NCI-H526 treated with DMSO at 0.1 percent for 48 hours (cell line): ENCODE results near the gene SLC39A9.
"Not testable (repeated sequence)": the region's sequence is repeated elsewhere in the genome, so short reads cannot be mapped to it uniquely, and the experiment has no call there.

Experiments
- DNase-seq: peaks from one replicate; lab custom pipeline; 2025; lab: John Stamatoyannopoulos, UW

The SLC39A9 gene

GRCh38 chr14:69370061-69370460, 28.4 kb upstream of the SLC39A9 start:
- no peak for DNase-seq

GRCh38 chr14:69372146-69372545, 26.3 kb upstream of the SLC39A9 start:
- DNase-seq, result no peak

DNA sequence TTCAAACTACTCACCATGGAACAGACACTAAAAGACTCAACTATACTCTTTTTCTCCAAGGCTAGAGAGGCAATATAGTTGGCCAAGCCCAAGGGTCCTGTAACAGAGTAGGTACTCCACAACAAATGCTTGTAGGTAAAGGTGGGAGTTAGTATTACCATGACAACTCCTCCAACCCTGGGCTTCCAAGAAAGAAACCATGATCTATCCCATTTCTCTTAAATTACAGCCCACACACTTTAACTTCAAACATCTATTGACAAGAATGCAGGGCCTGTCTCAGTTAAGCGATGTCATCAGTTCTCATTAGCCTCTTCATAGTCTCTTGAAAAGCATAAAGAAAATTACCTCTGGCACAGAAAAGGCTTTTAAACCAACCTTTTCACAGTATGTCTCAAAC, 25.4 kb upstream of the SLC39A9 start:
- DNase-seq, result no peak

- DNase-seq, result no peak
These were observed 24.3 kb upstream of the SLC39A9 start for GRCh38 chr14:69374235-69374634.

GRCh38 chr14:69375182-69375581, 23.3 kb upstream of the SLC39A9 start:
- DNase-seq, result no peak

- no peak for DNase-seq
These were observed 22.8 kb upstream of the SLC39A9 start for GRCh38 chr14:69375722-69376121.

GRCh38 chr14:69376439-69376838, 22.1 kb upstream of the SLC39A9 start:
- DNase-seq, result no peak

DNA sequence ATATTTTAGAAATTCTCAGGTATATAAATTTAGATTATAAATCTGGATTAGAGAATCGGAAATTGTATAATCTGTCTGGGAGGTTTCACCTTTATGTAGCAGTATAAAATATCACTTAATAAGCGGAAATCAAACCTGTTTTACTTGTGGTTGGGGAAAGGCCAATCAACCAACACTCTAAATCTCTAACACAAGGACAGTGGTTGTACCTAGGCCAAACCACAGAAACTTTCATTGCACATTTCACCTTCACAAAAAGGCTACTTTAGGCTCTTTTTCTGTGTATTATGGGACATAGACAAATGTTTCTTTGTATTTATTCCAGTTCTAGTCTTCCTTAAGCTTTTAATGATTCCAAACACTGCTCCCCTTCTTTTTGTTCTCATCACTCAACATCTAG, 20.2 kb upstream of the SLC39A9 start:
- no peak for DNase-seq

GRCh38 chr14:69387311-69387710, 11.2 kb upstream of the SLC39A9 start:
- DNase-seq, result no peak

DNA sequence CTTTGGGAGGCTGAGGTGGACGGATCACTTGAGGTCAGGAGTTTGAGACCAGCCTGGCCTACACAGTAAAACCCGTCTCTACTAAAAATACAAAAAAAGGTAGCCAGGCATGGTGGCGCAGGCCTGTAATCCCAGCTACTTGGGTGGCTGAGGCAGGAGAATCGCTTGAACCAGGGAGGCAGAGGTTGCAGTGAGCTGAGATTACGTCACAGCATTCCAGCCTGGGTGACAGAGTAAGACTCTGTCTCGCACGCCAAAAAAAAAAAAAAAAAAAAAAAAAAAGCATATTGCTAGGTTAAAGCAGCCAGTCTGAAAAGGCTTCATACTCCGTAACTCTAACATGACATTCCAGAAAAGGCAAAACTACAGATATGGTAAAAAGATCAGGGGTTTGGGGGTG, 7.1 kb upstream of the SLC39A9 start:
- DNase-seq, result not testable (repeated sequence)

GRCh38 chr14:69392481-69392880, 6.0 kb upstream of the SLC39A9 start:
- DNase-seq, result no peak

- DNase-seq, result no peak
These were observed 2.6 kb upstream of the SLC39A9 start for GRCh38 chr14:69395929-69396328.

DNA sequence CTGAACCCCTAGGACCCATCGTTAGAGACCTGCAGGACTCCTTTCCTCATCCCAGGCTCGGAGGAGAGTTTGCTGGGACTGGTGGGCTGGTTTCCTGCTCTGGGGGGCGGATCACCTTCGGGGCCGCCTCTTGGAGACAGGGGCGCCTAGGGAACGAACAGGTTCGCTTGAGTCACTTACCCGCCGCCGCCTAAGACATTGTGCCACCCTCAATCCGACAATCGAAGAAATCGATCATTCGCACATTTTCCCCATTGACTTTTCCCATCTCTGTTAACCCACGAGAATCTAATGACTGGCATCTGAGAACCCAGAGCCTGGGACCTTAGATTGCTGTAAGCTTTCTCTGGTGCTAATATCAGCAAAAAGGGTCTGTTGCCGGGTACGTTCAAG, 322 bp downstream of the SLC39A9 start:
- no peak for DNase-seq

DNA sequence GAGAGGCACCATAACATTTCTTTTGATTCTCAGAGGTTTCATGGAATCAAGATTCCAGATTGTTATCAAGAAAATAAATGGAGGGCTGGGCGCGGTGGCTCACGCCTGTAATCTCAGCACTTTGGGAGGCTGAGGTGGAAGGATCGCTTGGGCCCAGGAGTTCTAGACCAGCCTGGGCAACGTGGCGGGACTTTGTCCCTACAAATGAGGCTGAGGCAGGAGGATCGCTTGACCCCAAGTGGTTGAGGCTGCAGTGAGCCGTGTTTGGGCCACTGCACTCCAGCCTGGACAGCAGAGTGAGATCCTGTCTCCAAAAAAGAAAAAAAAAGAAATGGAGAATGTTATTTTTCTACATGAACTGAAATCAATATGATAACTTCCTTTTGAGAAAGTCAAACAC, 1.3 kb downstream of the SLC39A9 start:
- no peak for DNase-seq

DNA sequence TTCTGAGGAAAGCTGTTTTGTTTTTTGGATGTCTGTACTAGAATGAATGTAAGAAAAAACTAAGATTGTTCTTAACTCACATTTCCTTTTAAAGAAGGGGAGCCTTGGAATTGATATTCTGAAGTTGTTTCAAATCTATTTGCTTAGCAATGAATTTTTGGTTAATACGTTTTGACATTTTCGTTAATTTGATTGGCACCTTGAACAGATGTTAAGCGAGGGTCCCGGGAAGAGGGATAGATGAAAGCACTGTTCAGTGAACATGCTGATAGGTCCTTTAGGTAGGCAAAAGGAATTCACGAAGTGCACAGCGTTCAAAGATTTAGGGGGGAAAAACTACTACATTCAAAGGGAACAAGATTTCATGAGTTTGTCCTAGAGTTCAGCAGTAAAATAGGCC, 1.7 kb downstream of the SLC39A9 start:
- DNase-seq, result no peak

DNA sequence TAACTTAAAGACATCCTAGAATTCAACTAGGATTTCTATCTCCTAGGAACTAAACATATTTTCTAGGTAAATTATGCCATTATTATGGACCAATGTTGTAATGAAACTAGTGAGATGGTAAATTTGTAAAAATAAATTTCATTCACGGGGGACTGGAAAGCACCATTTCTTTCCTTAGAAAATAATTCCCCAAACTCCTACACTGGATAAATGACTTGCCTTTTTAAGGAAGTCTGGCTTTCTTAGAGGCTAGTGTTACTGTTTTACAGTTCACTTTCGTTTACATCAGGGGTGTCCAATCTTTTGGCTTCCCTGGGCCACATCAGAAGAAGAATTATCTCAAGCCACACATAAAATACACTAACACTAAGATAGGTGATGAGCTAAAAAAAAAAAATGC, 3.3 kb downstream of the SLC39A9 start:
- DNase-seq, result no peak

- DNase-seq, result no peak
These were observed 6.0 kb downstream of the SLC39A9 start for GRCh38 chr14:69404478-69404877.

DNA sequence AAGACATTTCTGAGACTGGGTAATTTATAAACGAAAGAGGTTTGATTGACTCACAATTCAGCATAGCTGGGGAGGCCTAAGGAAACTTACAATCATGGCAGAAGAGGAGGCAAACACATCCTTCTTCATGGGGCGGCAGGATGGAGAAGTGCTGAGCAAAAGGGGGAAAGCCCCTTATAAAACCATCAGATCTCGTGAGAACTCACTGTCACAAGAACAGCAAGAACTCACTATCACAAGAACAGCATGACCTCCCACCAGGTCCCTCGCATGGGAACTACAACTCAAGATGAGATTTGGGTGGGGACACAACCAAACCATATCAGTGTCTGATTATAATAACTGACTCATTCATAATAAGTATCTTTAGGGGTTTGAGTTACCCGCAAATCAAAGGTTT, 6.4 kb downstream of the SLC39A9 start:
- DNase-seq, result no peak

- no peak for DNase-seq
These were observed 7.3 kb downstream of the SLC39A9 start for GRCh38 chr14:69405762-69406161.

GRCh38 chr14:69408331-69408960, 10.0 kb downstream of the SLC39A9 start:
- DNase-seq, result no peak

DNA sequence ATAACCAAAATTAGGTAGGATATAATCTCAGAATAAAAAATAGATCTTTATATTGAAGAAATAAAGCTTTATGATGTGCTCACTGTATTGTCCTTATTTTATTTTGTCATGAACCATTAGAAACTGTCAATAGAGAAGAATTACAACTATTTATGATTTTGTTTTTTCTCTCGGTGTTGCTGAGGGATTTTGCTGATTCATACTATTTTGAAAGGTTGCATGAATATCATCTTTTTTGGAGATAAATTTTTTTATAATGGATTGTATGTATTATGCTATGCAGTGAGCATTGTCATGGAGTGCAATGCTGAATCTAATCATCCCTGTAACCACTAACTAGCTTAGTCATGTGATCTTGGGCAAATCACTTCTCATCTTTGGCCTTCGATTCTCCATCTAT, 15.0 kb downstream of the SLC39A9 start:
- DNase-seq, result no peak

- not testable (repeated sequence) for DNase-seq
These were observed 17.6 kb downstream of the SLC39A9 start for GRCh38 chr14:69416087-69416486.

GRCh38 chr14:69423279-69423678, 24.8 kb downstream of the SLC39A9 start:
- no peak for DNase-seq

GRCh38 chr14:69424149-69424923, 25.8 kb downstream of the SLC39A9 start:
- no peak for DNase-seq
